MCF 10A (cell line): ENCODE data around the gene UQCRH. TPM values are rescaled to one million over a fixed set of nuclear protein-coding genes. Genes with fewer than 3 reads are reported as not detected.

Experiments
- BruUV-seq: library from RNA; stranded (reverse); fragments of 400-500 nt; replicated peaks from 2 replicates; lab custom pipeline; 2021; lab: Mats Ljungman, UMichigan
- CTCF ChIA-PET: fragments of 300-600 bp; sonication (Branson Sonifier 250); formaldehyde crosslinking; extraction: SDS; loops from one replicate; lab custom pipeline; 2021; ENCODE audit warnings: antibody characterized with exemption, inconsistent platforms; lab: Yijun Ruan, JAX
- POLR2A ChIA-PET: fragments of 300-600, 350-650 bp; sonication (Branson Sonifier 250); formaldehyde crosslinking; extraction: SDS; loops from one replicate; lab custom pipeline; 2020; ENCODE audit warnings: antibody characterized with exemption, inconsistent platforms; lab: Yijun Ruan, JAX
- DNase-seq: peaks from one replicate; pipeline ENCODE4 v3.0.0-alpha.2; 2018; ENCODE audit not compliant: unreplicated experiment
- H3K27ac Mint-ChIP-seq: one replicate; pipeline ENCODE4 v1.8.0; 2022; ENCODE audit warnings: mild to moderate bottlenecking, low read depth, mixed read lengths; ENCODE audit not compliant: unreplicated experiment
- H3K27me3 Mint-ChIP-seq: one replicate; pipeline ENCODE4 v1.8.0; 2022; ENCODE audit warnings: mixed read lengths; ENCODE audit not compliant: insufficient read depth, unreplicated experiment
- H3K36me3 Mint-ChIP-seq: one replicate; pipeline ENCODE4 v1.8.0; 2022; ENCODE audit warnings: mild to moderate bottlenecking, moderate library complexity, mixed read lengths; ENCODE audit not compliant: insufficient read depth, unreplicated experiment
- H3K4me1 Mint-ChIP-seq: one replicate; pipeline ENCODE4 v1.8.0; 2022; ENCODE audit warnings: mixed read lengths; ENCODE audit not compliant: insufficient read depth, unreplicated experiment
- H3K4me3 Mint-ChIP-seq: one replicate; pipeline ENCODE4 v1.8.0; 2022; ENCODE audit warnings: mild to moderate bottlenecking, moderate library complexity, mixed read lengths; ENCODE audit not compliant: unreplicated experiment
- H3K9me3 Mint-ChIP-seq: one replicate; pipeline ENCODE4 v1.8.0; 2022; ENCODE audit warnings: mixed read lengths; ENCODE audit not compliant: unreplicated experiment
- CTCF ChIP-seq: fragments of 200-600 bp; IDR thresholded peaks from one replicate; pipeline ENCODE4 v1.8.0; 2022; ENCODE audit warnings: antibody characterized with exemption, mild to moderate bottlenecking; ENCODE audit not compliant: unreplicated experiment
- intact Hi-C: fragments of 100-400 bp; cut with micrococcal nuclease; formaldehyde crosslinking; loops from 2 replicates; pipeline ENCODE4 v1.14.1; 2022
- total RNA-seq: library from RNA; stranded (reverse); gene quantifications from 2 replicates; pipeline ENCODE4 v1.2.3, GENCODE V29; 2022

The UQCRH gene
- total RNA-seq, 1 experiment from 2014 or later, result 299 TPM

GRCh38 chr1:46281021-46281420 is 22.5 kb upstream of the UQCRH start:
- BruUV-seq, result no TSS peak
- no peak for TF ChIP-seq CTCF
- H3K4me3 Mint-ChIP-seq, result no peak overlapping the region
- ChIA-PET CTCF (interaction anchor here (0.6 kb wide), 1 partner anchor 10 kb away, joined by 3 read pairs; no protein-coding TSS in a partner anchor), POLR2A (no interaction called here)
- intact Hi-C loops, result no loop called here
- H3K36me3 Mint-ChIP-seq, result peaks cover 91% of the 10 kb centered on the region
- no peaks in the 10 kb centered on the region for H3K27me3 Mint-ChIP-seq
- no peak for DNase-seq
- no peaks in the 10 kb centered on the region for H3K4me1 Mint-ChIP-seq
- H3K27ac Mint-ChIP-seq, result no peak overlapping the region
- no peaks in the 10 kb centered on the region for H3K9me3 Mint-ChIP-seq

- H3K4me1 Mint-ChIP-seq, result no peaks in the 10 kb centered on the region
- DNase-seq, result no peak
- no peaks in the 10 kb centered on the region for H3K9me3 Mint-ChIP-seq
- no peak overlapping the region for H3K27ac Mint-ChIP-seq
- BruUV-seq, result no TSS peak
- TF ChIP-seq CTCF, result no peak
- no peaks in the 10 kb centered on the region for H3K27me3 Mint-ChIP-seq
- POLR2A ChIA-PET, result interaction anchor here (0.5 to 4.7 kb wide), 7 partner anchors 9 to 39 kb away, joined by 3 to 19 read pairs (median 3); partner anchors contain the start of genes LRRC41, RAD54L and UQCRH
- intact Hi-C loops, result no loop called here
- CTCF ChIA-PET, result no interaction called here
- H3K4me3 Mint-ChIP-seq, result no peak overlapping the region
- peaks cover 80% of the 10 kb centered on the region for H3K36me3 Mint-ChIP-seq
Measured at GRCh38 chr1:46284058-46284457, 19.4 kb upstream of the UQCRH start.

- no peak for TF ChIP-seq CTCF
- no peak overlapping the region for H3K27ac Mint-ChIP-seq
Measured at GRCh38 chr1:46284597-46285564, 18.6 kb upstream of the UQCRH start.

More at GRCh38 chr1:46284597-46285564, 18.6 kb upstream of the UQCRH start:
- H3K9me3 Mint-ChIP-seq, result no peaks in the 10 kb centered on the region
- intact Hi-C loops, result no loop called here
- H3K27me3 Mint-ChIP-seq, result no peaks in the 10 kb centered on the region
- POLR2A ChIA-PET, result interaction anchor here (0.5 to 4.7 kb wide), 8 partner anchors 10 to 40 kb away, joined by 3 to 19 read pairs (median 3); partner anchors contain the start of genes LRRC41, RAD54L and UQCRH
- DNase-seq, result no peak
- no TSS peak for BruUV-seq
- H3K4me3 Mint-ChIP-seq, result no peak overlapping the region
- peaks cover 77% of the 10 kb centered on the region for H3K36me3 Mint-ChIP-seq
- no peaks in the 10 kb centered on the region for H3K4me1 Mint-ChIP-seq
- CTCF ChIA-PET, result no interaction called here
